Activated CD4-positive, alpha-beta T cell treated with anti-CD3 and anti-CD28 coated beads for 24 hours (primary cell): Measurements from ENCODE around the gene DISP3.

Experiments
- DNase-seq, 2 donors: peaks; one replicate each; pipeline ENCODE4 v3.0.0-alpha.2; 2020; ENCODE audit warnings: low read depth in 2 of 2

Gene DISP3

DNA sequence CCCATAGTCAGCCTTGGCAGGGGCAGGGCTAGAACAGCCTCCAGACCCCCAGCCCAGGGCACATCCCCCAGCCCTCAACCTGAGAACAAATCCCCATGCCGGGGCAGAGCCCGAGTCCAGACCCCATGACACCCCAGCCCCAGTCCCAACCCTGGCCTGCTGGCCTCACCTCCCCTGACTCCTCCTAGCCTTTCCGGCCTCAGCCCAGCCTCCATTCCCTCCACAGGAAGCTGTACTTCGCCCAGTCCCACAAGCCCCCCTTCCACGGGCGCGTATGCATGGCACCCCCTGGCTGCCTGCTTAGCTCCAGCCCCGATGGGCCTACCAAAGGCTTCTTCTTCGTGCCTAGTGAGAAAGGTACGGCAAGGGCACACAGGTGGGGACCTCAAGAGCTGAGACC is 50.4 kb downstream of the DISP3 start:
- DNase-seq, result no peak

DNA sequence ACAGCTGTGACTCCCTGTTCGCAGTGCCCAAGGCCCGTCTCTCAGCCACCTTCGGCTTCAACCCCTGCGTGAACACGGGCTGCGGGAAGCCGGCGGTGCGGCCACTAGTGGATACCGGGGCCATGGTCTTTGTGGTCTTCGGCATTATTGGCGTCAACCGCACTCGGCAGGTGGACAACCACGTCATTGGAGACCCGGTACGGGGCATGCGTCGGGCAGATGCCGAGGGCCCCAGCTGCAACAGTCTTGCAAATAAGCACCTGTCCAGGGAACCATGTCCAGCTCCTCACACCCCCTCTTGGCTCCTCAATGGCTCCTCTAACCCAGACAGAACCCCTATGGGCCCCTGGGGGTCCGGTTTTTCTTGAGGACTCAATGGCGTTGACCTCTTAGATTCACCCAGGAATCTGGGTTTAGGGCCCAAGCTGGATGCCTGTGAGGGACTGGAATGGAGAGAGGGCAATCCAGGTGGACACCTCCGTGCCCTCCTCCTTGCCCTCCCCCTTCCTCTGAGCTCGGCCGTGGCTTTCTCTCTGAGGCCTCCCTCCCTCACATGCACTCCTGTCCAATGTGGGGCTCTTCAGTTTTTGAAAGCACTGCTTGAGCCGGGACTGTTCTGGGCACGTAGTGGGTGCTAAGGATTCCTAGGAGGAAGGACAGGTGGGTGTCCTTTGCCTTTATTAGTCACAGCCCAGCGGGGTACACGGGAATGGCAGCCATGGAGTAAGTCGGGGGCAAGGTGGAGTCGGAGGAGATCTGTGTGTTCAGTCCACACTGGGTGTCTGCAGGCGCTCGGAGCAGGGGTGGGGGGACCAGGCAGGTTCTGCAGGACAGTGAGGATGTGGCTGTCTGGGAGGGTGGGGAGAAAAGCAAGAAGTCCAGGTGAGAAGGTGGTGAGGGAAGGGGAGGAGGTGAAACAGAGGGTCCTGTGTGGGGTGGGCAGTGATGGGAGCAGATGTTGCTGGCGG is 51.1 kb downstream of the DISP3 start:
- no peak for DNase-seq

- no peak for DNase-seq
Observed at GRCh38 chr1:11530731-11531311, 51.9 kb downstream of the DISP3 start.

- no peak for DNase-seq
Observed at GRCh38 chr1:11531314-11531870, 52.4 kb downstream of the DISP3 start.

DNA sequence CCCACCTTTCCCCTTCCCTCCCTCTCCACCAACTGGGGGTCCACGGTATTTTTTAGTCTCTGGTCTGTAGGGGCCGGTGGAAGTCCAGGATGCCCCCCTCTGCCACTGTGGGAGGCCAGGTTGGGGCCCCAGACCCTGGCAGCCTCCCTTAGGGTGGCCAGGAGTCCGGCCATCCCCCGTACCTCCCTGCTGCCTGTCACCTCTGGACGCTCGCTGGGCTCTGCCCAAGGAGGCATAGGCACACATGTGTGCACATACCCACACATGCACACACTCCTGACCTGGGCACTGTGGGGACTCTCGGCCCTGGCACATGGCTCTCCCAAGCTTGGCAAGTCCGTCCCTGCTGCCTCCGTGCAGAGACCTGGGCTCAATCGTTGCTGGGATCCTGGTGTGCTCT is 53.0 kb downstream of the DISP3 start:
- no peak for DNase-seq

DNA sequence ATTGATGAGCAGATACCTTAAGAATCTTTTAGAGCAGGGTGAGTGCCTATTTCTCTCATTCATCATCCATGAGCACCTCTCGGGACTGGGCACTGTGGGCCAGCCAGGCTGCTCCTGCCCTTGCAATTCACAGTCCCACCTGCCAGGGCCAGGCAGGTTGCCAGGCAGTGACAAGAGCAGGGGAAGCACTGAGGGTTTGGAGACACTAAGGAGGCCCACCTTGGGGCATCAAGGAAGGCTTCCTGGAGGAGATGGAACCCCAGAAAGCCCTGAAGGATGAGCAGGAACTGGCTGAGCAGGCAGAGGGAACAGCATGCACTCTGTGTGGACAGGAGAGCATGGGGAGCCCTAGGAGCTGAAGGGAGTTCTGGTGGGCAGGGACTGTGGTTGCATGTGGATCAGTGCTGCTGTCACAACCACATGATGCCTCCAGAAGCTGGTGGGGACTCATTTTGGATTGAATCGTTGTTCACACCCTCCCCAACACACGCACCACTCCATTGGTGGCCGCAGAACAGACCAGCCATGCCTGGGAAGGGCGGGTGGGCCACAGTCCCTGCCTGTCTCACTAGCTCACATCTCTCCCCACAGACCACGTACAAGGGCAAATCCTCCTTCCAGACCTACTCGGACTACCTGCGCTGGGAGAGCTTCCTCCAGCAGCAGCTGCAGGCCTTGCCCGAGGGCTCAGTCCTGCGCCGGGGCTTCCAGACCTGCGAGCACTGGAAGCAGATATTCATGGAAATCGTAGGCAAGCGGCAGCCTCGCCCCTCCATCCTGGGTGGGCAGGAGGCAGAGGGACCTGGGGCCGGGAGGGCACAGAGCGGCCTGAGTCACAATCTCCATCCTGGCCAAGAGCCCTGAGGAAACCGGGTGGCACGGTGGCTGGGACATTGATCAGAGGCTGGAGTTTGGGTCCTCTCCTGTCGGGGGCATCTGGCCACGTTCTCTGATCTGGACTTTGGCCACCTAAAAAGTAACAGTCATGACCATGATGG is 55.1 kb downstream of the DISP3 start:
- no peak for DNase-seq

DNA sequence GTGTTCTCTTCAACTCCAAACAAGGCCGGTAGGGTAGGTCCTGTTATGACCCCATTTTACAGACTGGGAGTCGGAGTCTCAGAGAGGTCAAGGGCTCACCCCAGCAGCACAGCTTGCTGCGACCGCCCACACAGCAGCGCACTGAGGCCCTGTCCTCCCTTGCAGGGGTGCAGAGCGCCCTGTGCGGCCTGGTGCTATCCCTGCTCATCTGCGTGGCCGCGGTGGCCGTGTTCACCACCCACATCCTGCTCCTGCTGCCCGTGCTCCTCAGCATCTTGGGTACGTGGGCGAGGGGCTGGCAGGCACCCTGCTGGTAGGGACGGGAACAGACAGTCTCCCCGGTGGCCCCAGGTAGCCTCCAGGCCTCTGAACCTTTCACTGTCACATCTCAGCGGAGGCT is 55.9 kb downstream of the DISP3 start:
- DNase-seq, result no peak

DNA sequence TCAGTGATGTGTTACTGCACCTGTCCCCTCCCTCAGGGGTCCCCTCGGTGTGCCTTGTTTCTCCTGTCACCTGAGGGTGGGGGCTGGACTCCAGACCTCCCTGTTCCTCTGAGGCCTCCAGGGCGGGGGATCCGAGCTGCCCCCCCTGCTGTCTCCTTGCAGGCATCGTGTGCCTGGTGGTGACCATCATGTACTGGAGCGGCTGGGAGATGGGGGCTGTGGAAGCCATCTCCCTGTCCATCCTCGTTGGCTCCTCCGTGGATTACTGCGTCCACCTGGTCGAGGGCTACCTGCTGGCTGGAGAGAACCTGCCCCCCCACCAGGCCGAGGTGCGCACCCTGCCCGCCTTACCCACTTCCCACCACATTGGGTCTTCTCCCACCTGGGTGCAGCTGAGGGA is 56.4 kb downstream of the DISP3 start:
- no peak for DNase-seq

DNA sequence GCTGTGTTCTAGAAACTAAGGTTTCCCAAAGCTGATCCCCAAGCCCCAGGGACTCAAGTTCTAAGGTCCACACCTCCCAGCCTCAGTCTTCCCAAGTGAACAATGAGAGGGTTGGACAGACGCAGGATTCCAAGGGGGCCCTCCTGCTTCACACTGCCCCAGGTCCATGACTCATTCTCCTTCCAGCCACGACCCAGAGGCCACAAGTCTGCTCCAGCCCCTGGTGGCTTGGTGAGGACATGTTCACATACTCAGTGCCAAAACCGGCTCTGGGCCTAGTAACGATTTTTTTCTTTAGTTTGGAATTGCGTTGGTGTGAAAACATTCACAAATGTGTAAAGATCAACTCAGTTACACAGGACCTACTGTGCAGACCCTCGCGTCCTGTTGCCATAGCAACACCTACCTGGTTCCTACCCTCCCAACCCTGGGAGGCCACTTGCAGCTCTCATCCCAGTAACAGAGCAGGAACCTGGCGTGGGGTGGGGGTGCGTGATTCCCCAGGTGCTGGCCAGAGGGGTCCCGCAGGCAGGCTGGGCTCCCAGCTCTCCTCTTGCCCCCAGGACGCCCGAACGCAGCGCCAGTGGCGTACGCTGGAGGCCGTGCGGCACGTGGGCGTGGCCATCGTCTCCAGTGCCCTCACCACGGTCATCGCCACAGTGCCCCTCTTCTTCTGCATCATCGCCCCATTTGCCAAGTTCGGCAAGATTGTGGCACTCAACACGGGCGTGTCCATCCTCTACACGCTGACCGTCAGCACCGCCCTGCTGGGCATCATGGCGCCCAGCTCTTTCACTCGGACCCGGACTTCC is 57.0 kb downstream of the DISP3 start:
- no peak for DNase-seq

GRCh38 chr1:11536573-11537379 is 57.8 kb downstream of the DISP3 start:
- no peak for DNase-seq

- no peak for DNase-seq
Observed at GRCh38 chr1:11537380-11537764, 58.4 kb downstream of the DISP3 start.

- DNase-seq, result no peak
Observed at GRCh38 chr1:11537854-11538591, 59.1 kb downstream of the DISP3 start.

GRCh38 chr1:11538886-11539285 is 59.9 kb downstream of the DISP3 start:
- DNase-seq, result no peak

DNA sequence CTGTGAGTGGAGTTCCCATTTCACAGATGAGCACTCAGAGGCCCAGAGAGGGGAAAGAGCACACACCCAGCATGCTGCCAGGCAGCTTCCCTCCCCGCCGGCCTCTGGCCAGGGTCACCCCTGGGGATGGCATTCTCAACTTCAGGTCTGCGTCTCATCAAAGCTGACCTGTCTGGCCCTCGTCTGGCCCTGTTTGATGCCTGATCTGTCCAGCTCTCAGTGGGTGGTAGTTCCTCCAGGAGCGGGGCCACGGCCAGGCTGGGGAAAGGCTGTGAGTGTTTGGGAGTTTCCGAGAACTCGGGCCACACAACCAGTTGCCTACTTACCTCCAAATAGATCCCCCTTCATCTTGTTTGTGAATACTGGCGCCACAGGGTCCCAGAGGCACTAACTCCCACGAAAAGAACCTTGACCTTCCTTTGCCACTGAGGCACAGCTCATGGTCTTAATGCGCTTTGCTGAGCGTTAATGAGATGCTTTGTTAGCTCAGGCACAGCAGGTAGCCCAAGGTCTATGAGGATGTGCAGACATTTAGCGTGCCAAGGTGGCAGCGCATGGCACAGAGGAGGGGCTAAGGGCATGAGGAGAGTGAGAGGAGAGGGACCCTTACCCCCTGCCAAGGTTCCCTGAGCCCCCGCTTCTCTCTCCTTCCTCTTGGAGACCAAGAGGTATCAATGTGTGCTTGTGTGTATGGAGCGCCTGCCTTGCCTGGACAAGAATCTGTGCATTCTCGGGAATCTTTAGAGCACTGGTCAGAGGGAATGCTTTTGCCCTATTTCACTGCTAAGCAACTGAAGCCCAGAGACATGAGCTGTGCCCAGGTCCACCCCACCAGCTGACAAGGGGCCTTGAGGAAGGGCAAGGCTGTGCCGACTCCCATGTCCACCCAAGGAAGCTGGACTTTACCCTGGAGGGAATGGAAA is 61.2 kb downstream of the DISP3 start:
- DNase-seq, result no peak

DNA sequence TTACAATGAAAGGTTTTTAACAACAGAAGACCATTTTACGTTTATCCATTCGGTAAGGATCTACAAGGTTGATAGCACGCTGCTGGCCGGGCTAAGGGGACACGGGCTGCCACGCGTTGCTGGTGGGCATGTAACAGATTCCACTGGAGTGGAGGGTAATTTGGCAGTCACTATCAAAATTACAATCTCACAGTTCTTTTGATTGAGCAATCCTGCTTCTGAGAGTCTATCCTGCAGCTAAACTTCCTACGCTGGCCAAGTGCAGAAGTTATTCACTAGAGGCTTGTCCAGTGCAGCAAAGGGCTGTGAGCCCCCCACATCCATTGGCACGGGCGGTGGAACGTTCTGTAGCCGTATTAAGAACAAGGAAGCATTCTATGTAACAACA is 61.8 kb downstream of the DISP3 start:
- no peak for DNase-seq

DNA sequence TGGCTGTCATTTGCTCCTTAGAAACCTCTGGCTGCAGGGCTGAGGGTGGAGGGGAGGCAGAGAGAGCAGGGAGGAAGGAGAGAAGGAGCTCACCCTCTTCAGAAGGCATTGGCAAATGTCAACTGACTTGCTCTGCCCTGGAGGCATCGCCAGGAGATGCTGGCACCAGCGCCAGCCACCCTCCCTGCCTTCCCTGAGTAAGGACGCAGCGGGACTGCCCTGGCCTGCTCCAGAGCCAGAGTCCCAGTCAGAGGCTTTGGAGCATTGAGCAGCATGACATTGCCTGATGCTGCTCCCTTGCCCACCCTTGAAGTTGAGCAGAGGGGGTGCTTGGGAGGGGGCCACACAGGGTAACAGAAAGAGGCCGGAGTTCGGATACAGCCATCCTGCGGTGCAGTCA is 62.3 kb downstream of the DISP3 start:
- DNase-seq, result no peak

DNA sequence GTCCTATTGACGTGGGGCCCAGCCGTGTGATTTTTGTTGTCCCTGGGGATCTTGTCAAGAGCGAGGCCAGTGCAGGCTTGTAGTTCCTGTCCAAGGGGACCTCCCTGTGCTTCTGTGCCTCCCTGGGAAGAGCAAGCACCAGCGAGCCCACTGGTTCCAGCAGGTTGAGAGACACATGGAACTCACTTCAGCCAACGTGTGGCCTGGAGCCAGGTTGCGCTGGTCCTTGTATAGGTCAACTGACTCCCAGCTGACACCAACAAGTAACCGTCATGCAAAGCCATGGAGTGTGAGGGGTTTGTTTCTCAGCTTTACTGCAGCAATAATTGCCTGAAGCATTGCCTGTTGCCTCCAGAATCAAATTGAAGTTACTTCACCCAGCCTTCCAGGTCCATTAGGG is 63.0 kb downstream of the DISP3 start:
- DNase-seq, result no peak

GRCh38 chr1:11543392-11543791 is 64.4 kb downstream of the DISP3 start:
- no peak for DNase-seq
